ENCODE measurements around the gene NEU2.

NEU2 gene

DNA sequence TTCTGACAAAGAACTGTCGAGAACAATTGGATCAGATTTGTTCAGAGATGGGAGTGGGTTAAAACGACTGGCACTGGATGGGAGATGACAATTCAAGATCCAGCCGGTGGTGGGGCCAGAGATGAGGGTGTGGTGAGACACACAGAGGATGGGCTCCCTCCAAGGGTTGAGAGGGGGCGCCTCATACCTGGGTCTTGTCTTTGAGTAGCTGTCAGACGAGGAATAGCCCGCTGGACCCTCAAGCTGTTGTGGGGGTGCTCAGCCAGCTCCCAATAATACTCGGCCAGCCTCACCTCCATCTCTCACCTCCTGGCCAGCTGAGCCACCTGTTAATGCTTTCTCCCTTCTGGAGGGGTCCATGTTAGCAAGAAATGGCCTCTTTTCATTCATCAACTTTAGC, 41.6 kb downstream of the NEU2 start:
- DNase-seq (ENCODE audit: low spot score) = no peak
- in situ Hi-C loops (cut with MboI; ENCODE audit: low pct_unique_long_range_greater_than_20kb, low sequenced_read_pairs, unreplicated experiment) = no loop called here
- TF ChIP-seq, protein P1, sequence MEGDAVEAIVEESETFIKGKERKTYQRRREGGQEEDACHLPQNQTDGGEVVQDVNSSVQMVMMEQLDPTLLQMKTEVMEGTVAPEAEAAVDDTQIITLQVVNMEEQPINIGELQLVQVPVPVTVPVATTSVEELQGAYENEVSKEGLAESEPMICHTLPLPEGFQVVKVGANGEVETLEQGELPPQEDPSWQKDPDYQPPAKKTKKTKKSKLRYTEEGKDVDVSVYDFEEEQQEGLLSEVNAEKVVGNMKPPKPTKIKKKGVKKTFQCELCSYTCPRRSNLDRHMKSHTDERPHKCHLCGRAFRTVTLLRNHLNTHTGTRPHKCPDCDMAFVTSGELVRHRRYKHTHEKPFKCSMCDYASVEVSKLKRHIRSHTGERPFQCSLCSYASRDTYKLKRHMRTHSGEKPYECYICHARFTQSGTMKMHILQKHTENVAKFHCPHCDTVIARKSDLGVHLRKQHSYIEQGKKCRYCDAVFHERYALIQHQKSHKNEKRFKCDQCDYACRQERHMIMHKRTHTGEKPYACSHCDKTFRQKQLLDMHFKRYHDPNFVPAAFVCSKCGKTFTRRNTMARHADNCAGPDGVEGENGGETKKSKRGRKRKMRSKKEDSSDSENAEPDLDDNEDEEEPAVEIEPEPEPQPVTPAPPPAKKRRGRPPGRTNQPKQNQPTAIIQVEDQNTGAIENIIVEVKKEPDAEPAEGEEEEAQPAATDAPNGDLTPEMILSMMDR (IDR thresholded peaks at IDR 0.05; ENCODE audit: extremely low read depth, insufficient read depth, missing control alignments) = no peak

GRCh38 chr2:233075141-233075965, 42.9 kb downstream of the NEU2 start:
- DNase-seq (ENCODE audit: low spot score) = no peak
- in situ Hi-C loops (cut with MboI; ENCODE audit: low pct_unique_long_range_greater_than_20kb, low sequenced_read_pairs, unreplicated experiment) = no loop called here
- TF ChIP-seq, protein P1 (IDR thresholded peaks at IDR 0.05; ENCODE audit: extremely low read depth, insufficient read depth, missing control alignments) = no peak

DNA sequence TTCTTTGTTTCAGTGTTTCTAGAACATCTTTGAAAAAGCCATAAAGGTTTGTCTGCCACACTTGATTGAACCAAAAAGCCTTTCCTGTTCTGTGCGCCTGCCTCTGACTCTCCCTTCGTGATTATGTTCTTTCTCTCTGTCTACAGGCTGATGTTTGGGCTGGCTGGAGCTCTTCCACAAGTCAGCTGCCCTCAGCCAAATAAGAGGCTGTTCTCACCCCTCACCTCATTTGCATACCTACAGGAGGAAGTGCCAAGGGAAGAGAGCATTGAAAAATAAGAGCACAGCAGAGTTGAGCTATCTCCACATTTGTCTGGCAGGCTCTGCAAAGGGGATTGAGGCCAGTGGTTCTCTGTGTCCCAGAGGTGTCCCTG, 43.5 kb downstream of the NEU2 start:
- DNase-seq (ENCODE audit: low spot score) = peak; percentile 54
- in situ Hi-C loops (cut with MboI; ENCODE audit: low pct_unique_long_range_greater_than_20kb, low sequenced_read_pairs, unreplicated experiment) = no loop called here
- TF ChIP-seq, protein P1 (IDR thresholded peaks at IDR 0.05; ENCODE audit: extremely low read depth, insufficient read depth, missing control alignments) = no peak

DNA sequence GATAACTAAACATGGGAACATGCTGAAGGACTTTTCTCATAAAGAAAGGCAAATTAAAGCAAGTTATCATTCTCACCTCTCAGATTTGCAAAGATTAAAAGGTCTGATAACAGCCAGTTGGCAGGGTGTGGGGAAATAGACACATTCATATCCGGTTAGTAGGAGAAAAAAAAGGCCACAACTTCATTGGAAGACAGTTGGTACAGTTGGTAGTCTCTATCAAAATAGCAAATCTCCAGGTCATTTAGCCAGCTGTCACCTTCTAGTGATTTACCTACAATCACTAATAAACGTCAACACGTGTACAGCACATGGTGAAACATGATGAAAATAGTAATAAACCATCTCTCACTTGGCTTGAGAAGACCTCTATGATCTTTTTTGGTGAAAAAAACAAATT, 44.3 kb downstream of the NEU2 start:
- TF ChIP-seq, protein P1 (IDR thresholded peaks at IDR 0.05; ENCODE audit: extremely low read depth, insufficient read depth, missing control alignments) = no peak
- DNase-seq (ENCODE audit: low spot score) = no peak
- in situ Hi-C loops (cut with MboI; ENCODE audit: low pct_unique_long_range_greater_than_20kb, low sequenced_read_pairs, unreplicated experiment) = no loop called here

- in situ Hi-C loops (cut with MboI; ENCODE audit: low pct_unique_long_range_greater_than_20kb, low sequenced_read_pairs, unreplicated experiment) = no loop called here
Measured at GRCh38 chr2:233079473-233079877, 47.0 kb downstream of the NEU2 start.

GRCh38 chr2:233079953-233080835, 47.7 kb downstream of the NEU2 start:
- TF ChIP-seq, protein P1 (IDR thresholded peaks at IDR 0.05; ENCODE audit: extremely low read depth, insufficient read depth, missing control alignments) = no peak
- in situ Hi-C loops (cut with MboI; ENCODE audit: low pct_unique_long_range_greater_than_20kb, low sequenced_read_pairs, unreplicated experiment) = no loop called here
- no peak for DNase-seq (ENCODE audit: low spot score)

More at GRCh38 chr2:233079473-233079877, 47.0 kb downstream of the NEU2 start:
- DNase-seq (ENCODE audit: low spot score) = no peak
- TF ChIP-seq, protein P1 (IDR thresholded peaks at IDR 0.05; ENCODE audit: extremely low read depth, insufficient read depth, missing control alignments) = no peak

All from GM13977 (cell line).